Stimulated activated memory B cell treated with anti-CD40 and anti-IgM and Interleukin-4, amounts not matched to agents 10 μg/mL and 1 μg/mL and 100 μg/mL, for 72 hours (primary cell): ENCODE measurements around the gene ZSWIM4.
"Not testable (repeated sequence)": the region's sequence is repeated elsewhere in the genome, so short reads cannot be mapped to it uniquely, and the experiment has no call there.

Experiments used
- ATAC-seq: fragments of 150-1000 bp; cut with Tn5 transposase; 2 replicates; pipeline ENCODE4 v1.10.0; 2021
- H3K27ac Mint-ChIP-seq: one replicate; pipeline ENCODE4 v1.8.0; 2022; ENCODE audit warnings: mild to moderate bottlenecking, mixed read lengths
- H3K27me3 Mint-ChIP-seq: one replicate; pipeline ENCODE4 v1.8.0; 2022; ENCODE audit warnings: mixed read lengths
- H3K36me3 Mint-ChIP-seq: one replicate; pipeline ENCODE4 v1.8.0; 2022; ENCODE audit warnings: mixed read lengths
- H3K4me1 Mint-ChIP-seq: one replicate; pipeline ENCODE4 v1.8.0; 2022; ENCODE audit warnings: mixed read lengths
- H3K4me3 Mint-ChIP-seq: one replicate; pipeline ENCODE4 v1.8.0; 2022; ENCODE audit warnings: mild to moderate bottlenecking, moderate library complexity, mixed read lengths
- H3K9me3 Mint-ChIP-seq: one replicate; pipeline ENCODE4 v1.8.0; 2022; ENCODE audit warnings: mixed read lengths

The ZSWIM4 gene

GRCh38 chr19:13844130-13844631 is 48.9 kb downstream of the ZSWIM4 start:
- H3K36me3 Mint-ChIP-seq, result peaks cover 13% of the 10 kb centered on the region
- H3K4me3 Mint-ChIP-seq, result peak overlapping the region; percentile 96
- peaks cover 76% of the 10 kb centered on the region for H3K4me1 Mint-ChIP-seq
- no peak for ATAC-seq
- no peaks in the 10 kb centered on the region for H3K9me3 Mint-ChIP-seq
- H3K27ac Mint-ChIP-seq, result peak overlapping the region; percentile 99
- H3K27me3 Mint-ChIP-seq, result no peaks in the 10 kb centered on the region

- no peaks in the 10 kb centered on the region for H3K36me3 Mint-ChIP-seq
- H3K27me3 Mint-ChIP-seq, result no peaks in the 10 kb centered on the region
- ATAC-seq, result peak; percentile 84
- no peaks in the 10 kb centered on the region for H3K9me3 Mint-ChIP-seq
- H3K27ac Mint-ChIP-seq, result peak overlapping the region; percentile 99
- peaks cover 58% of the 10 kb centered on the region for H3K4me1 Mint-ChIP-seq
- peak overlapping the region; percentile 82 for H3K4me3 Mint-ChIP-seq
Measured at GRCh38 chr19:13846557-13847406, 51.5 kb downstream of the ZSWIM4 start.

DNA sequence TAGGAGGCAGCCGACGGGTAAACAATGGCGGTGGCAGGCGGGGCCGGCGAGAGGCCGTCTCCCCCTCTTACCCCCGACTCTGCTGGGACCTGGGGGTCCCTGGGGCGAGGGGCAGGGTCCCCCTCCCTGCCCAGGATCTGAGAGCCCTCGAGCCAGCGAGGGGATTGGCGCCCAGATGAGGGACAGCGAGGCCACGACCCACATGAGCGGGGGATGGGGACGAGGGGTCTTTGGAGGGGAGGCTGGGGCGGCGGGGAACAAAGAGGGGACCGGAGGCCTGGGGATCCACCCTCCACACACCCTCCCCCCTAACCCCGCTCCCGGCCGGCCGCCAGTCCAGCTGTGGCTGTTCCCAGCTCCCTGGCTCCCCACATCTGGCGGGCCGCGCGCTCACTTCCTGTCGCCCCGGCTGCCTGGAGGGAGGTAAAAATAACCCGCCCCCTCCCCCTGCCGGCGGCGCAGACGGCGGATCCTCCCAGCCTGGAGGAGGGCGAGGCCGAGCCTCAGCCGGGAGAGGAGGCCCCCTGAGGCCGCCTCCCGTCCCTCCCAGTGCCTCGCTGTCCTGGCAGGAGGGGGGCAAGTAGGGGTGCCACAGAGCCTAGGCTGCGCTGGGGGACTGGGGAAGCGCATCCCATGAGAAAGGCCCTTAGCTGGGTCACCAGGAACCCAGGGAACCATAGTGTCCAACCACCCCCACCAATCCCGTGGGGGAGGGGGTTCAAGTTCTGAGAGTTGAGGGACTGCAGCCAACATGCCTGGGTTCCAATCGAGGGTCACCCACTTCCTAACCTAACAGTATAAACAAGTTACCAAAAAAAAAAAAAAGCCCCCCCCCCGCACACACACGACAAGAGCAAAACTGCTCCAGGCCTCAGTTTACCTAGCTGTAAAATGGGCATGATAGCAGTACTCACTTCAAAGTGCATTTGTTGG is 52.4 kb downstream of the ZSWIM4 start:
- ATAC-seq, result peak; percentile 37
- Mint-ChIP-seq H3K9me3 (no peaks in the 10 kb centered on the region), H3K4me3 (peak overlapping the region; percentile 82), H3K27ac (peak overlapping the region; percentile 99), H3K36me3 (no peaks in the 10 kb centered on the region), H3K4me1 (peaks cover 55% of the 10 kb centered on the region), H3K27me3 (no peaks in the 10 kb centered on the region)

GRCh38 chr19:13848340-13848677 is 53.1 kb downstream of the ZSWIM4 start:
- Mint-ChIP-seq H3K27me3 (no peaks in the 10 kb centered on the region), H3K27ac (no peak overlapping the region), H3K4me3 (peak overlapping the region; percentile 48), H3K4me1 (peaks cover 50% of the 10 kb centered on the region), H3K36me3 (no peaks in the 10 kb centered on the region), H3K9me3 (no peaks in the 10 kb centered on the region)
- ATAC-seq, result no peak

DNA sequence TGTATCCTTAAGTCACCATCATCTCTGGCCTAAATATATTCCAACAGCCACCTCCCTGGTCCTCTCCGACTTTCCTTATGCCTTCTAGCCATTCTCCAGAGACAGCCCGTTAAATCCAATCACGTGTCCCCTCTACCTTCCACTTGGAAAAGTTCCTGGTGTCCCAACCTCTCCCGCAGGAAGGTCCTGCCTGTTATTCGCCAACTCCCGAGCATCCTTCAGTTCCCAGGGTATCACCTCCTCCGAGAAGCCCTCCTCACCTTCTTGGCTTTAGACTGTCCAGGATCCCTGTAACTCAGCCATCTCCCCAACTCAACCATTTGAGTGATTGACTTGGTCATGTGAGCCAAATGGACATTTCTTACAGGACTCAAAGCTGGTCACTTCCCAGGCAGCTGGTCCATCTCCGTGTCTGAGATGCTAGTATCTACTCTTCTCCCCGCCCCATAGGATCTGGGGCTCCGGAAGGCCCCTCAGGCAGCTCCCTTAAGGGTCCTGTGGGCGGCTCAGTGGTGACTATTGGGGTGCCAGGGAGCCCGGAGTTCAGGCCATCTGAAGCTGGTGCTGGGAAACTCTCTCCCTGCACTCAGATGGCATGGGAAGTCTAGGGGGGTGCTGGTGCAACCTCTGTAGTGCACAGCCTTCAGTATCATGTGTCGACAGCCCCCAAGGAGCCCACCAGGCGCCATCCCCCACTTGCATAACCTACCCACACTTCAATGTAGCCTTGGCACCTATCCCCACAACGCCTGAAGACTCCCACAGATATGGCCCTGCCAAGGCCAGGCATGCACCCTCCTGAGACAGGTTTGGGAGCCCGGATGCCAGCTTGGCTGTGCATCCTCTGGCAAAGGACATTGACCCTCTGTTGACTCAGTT is 53.8 kb downstream of the ZSWIM4 start:
- peaks cover 43% of the 10 kb centered on the region for H3K4me1 Mint-ChIP-seq
- ATAC-seq, result no peak
- peak overlapping the region; percentile 55 for H3K4me3 Mint-ChIP-seq

DNA sequence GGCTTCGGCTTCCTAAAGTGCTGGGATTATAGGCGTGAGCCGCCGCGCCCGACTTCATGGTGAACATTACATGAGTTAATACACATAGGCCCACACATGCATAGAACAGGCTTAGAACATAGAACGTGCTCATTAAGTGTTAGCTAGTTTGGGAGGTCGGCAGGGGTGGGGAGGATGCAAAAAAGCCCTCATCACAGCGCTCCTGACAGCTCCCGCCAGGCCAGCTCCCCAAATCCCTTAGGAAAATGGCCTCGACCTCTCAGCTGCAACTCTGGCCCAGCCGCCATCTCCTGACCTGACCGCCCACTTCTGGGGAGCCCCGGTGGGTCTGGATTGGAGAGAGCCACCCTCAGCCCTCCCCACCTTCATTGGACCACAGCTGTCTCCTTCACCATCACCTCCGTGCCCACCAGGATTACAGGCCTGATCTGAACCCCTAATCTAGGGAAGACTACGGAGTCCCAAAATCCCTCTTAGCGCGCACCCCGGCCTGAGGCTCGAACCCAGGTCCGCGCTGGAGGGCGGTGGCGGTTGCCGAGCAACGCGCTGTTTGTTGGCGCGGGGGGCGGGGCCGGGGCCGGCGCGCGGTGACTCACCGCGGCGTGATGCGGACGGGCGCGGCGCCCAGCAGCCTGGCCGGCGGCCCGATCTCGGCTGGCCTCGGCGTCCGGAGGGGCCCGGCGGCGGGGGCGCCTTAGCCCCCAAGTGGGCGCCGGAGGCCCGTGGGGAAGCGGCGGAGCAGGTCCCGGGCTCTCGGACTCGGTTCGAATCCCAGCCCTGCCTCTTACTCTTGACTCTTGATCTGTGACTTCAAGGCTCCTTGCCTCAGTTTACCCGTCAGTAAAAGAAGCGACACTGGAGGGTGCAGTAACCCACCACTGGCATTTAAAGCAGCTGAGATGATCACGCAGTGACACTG is 55.0 kb downstream of the ZSWIM4 start:
- Mint-ChIP-seq H3K27ac (peak overlapping the region; percentile 63), H3K36me3 (no peaks in the 10 kb centered on the region), H3K4me1 (peaks cover 30% of the 10 kb centered on the region), H3K4me3 (peak overlapping the region; percentile 59), H3K27me3 (no peaks in the 10 kb centered on the region), H3K9me3 (no peaks in the 10 kb centered on the region)
- ATAC-seq, result peak; percentile 29

More for the DNA sequence above, 53.8 kb downstream of the ZSWIM4 start:
- Mint-ChIP-seq H3K27me3 (no peaks in the 10 kb centered on the region), H3K36me3 (no peaks in the 10 kb centered on the region), H3K27ac (peak overlapping the region; percentile 2), H3K9me3 (no peaks in the 10 kb centered on the region)

- Mint-ChIP-seq H3K27me3 (no peaks in the 10 kb centered on the region), H3K9me3 (no peaks in the 10 kb centered on the region), H3K4me3 (peak overlapping the region; percentile 29), H3K27ac (peak overlapping the region; percentile 63), H3K4me1 (peaks cover 22% of the 10 kb centered on the region), H3K36me3 (no peaks in the 10 kb centered on the region)
- no peak for ATAC-seq
Measured at GRCh38 chr19:13850910-13851733, 55.9 kb downstream of the ZSWIM4 start.

DNA sequence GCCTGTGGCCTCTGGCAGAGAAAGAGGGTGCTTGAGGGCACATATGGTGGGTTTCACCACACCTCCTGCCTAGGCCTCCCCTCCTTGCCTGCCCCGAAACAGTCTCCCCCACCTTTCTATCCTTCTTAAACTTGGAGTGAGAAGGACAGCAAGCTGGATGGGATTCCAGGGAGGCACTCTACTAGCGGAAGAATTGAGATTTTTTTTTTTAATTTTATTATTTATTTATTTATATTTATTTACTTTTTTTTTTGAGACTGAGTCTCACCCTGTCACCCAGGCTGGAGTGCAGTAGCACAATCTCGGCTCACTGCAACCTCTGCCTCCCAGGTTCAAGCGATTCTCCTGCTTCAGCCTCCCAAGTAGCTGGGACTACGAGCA is 56.5 kb downstream of the ZSWIM4 start:
- not testable (repeated sequence) for H3K36me3 Mint-ChIP-seq, ATAC-seq, H3K4me3 Mint-ChIP-seq, H3K27me3 Mint-ChIP-seq, H3K9me3 Mint-ChIP-seq
- peak overlapping the region; percentile 63 for H3K27ac Mint-ChIP-seq
- H3K4me1 Mint-ChIP-seq, result peaks cover 16% of the 10 kb centered on the region

DNA sequence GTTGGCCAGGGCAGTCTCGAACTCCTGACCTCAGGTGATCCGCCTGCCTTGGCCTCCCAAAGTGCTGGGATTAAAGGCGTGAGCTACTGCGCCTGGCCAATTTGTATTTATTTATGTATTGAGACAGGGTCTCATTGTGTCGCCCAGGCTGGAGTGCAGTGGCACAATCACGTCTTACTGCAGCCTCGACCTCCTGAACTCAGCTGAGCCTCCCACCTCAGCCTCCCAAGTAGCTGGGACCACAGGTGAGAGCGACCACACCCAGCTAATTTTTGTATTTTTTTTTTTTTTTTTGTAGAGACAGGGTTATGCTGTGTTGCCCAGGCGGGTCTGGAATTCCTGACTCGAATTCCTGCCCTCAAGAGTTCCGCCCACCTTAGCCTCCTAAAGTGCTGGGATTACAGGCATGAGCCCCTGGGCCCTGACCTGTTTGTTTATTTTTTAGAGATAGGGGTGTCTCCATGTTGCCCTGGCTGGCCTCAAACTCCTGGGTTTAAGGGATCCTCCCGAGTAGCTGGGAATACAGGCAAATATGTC is 57.0 kb downstream of the ZSWIM4 start:
- not testable (repeated sequence) for H3K27me3 Mint-ChIP-seq, H3K4me3 Mint-ChIP-seq, ATAC-seq, H3K27ac Mint-ChIP-seq, H3K9me3 Mint-ChIP-seq, H3K36me3 Mint-ChIP-seq
- peaks cover 12% of the 10 kb centered on the region for H3K4me1 Mint-ChIP-seq

DNA sequence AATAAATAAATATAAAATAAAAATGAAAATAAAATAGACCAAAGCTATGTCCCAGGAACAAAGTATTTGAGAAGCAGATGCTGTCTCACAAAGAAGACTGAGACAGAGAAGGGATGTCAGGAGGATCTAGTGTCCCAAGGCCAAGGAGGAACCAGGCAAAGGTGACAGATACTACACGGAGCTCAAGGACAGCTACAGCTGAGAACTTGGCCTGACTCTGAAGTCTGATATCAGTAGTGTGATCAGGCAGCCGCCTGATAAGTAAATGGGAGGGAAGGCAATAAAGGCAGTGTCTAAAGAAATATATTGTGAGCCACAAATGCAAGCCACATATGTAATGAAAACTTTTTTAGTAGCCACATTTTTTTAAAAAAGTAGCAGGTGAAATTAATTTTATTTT is 61.3 kb downstream of the ZSWIM4 start:
- Mint-ChIP-seq H3K9me3 (no peaks in the 10 kb centered on the region), H3K4me1 (peaks cover 11% of the 10 kb centered on the region), H3K27ac (no peak overlapping the region), H3K4me3 (no peak overlapping the region), H3K27me3 (no peaks in the 10 kb centered on the region), H3K36me3 (no peaks in the 10 kb centered on the region)
- no peak for ATAC-seq

GRCh38 chr19:13859361-13859880 is 64.2 kb downstream of the ZSWIM4 start:
- H3K27me3 Mint-ChIP-seq, result peaks cover 12% of the 10 kb centered on the region
- H3K4me3 Mint-ChIP-seq, result no peak overlapping the region
- H3K9me3 Mint-ChIP-seq, result no peaks in the 10 kb centered on the region
- no peak for ATAC-seq
- no peaks in the 10 kb centered on the region for H3K36me3 Mint-ChIP-seq
- no peak overlapping the region for H3K27ac Mint-ChIP-seq
- peaks cover 29% of the 10 kb centered on the region for H3K4me1 Mint-ChIP-seq

DNA sequence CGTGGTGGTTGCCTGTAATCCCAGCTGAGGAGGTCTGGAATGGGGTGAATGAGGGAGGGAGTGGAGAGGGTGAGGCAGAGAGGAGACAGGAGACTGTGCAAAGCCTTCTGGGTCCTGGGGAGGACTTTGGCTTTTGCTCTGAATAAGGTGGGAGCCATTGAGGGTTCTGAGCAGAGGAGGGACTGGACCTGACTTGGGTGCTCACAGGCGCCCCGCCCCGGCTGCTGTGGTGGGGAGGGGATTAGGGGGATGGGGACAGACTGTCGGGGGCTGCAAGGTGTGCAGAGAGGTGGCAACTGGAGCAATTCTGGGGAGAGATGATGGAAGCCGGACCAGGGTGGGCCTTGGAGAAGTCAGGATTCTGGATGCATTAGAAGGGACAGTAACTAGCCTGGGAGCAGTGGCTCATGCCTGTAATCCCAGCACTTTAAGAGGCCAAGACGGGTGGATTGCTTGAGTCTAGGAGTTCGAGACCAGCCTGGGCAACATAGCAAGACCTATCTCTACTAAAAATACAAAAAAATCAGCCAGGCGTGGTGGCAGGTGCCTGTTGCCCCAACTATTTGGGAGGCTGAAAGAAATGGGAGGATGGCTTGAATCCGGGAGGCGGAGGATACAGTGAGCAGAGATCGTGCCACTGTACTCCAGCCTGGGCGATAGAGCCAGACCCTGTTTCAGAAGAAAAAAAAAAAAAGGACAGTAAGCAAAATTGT is 65.6 kb downstream of the ZSWIM4 start:
- Mint-ChIP-seq H3K27me3 (peaks cover 18% of the 10 kb centered on the region), H3K9me3 (no peaks in the 10 kb centered on the region), H3K36me3 (no peaks in the 10 kb centered on the region), H3K4me1 (peaks cover 33% of the 10 kb centered on the region), H3K4me3 (peak overlapping the region; percentile 88), H3K27ac (peak overlapping the region; percentile 93)
- no peak for ATAC-seq
